Left lobe of liver (tissue), 2 donors: ENCODE measurements around the gene PEX11B. TPM values are rescaled to one million over a fixed set of nuclear protein-coding genes. Genes with fewer than 3 reads are reported as not detected.

Experiments used
- ATAC-seq: fragments of 200-7000 bp; cut with Tn5 transposase; one replicate; pipeline ENCODE4 v1.9.1; 2020; ENCODE audit warnings: mild to moderate bottlenecking, moderate library complexity
- DNase-seq: peaks from one replicate; pipeline ENCODE4 v3.0.0-alpha.2; 2020; ENCODE audit warnings: low spot score
- total RNA-seq: library from RNA; stranded (reverse); gene quantifications from one replicate; pipeline ENCODE4 v1.2.1, GENCODE V29; 2021
- donor health status: DM: no; HTN: no; CAD: no; lungs with moderate emphysema.
- donor health status: DM: no; HTN: yes; CAD: no.

Gene PEX11B
- 16.1 TPM for total RNA-seq

- ATAC-seq = peak; percentile 90
- DNase-seq = peak; percentile 90
These were observed at the start of gene PEX11B for GRCh38 chr1:145918144-145918991. Gene PEX11B, minus strand, starts transcription at chr1:145918717. Its CDS starts 29 bp downstream, at chr1:145918688.

- DNase-seq = peak; percentile 14
- ATAC-seq = no peak
These were observed 48.8 kb upstream of the PEX11B start for GRCh38 chr1:145967288-145967687.

- ATAC-seq (no peak), DNase-seq (no peak)
These were observed 46.7 kb upstream of the PEX11B start for GRCh38 chr1:145965119-145965744.

- DNase-seq = peak; percentile 97
- ATAC-seq = peak; percentile 82
These were observed 46.0 kb upstream of the PEX11B start, which contains the start of the genes ANKRD34A and POLR3GL for GRCh38 chr1:145964328-145965118. Gene ANKRD34A, minus strand, starts transcription at chr1:145964575. Its CDS starts 2,816 bp downstream, at chr1:145961759. Gene POLR3GL, plus strand, starts transcription at chr1:145964690. Its CDS starts 10,176 bp downstream, at chr1:145974866.

- ATAC-seq (no peak), DNase-seq (peak; percentile 32)
These were observed 44.9 kb upstream of the PEX11B start for GRCh38 chr1:145963265-145964019.

GRCh38 chr1:145962157-145963102 is 43.9 kb upstream of the PEX11B start:
- DNase-seq (peak; percentile 53), ATAC-seq (no peak)

GRCh38 chr1:145961425-145962156 is 43.1 kb upstream of the PEX11B start:
- no peak for ATAC-seq
- DNase-seq = peak; percentile 52

- ATAC-seq (no peak), DNase-seq (no peak)
These were observed 42.5 kb upstream of the PEX11B start for GRCh38 chr1:145961109-145961424.

- DNase-seq (peak; percentile 87), ATAC-seq (peak; percentile 66)
These were observed 42.1 kb upstream of the PEX11B start for GRCh38 chr1:145960468-145961108.

- DNase-seq = no peak
- no peak for ATAC-seq
These were observed 41.5 kb upstream of the PEX11B start for GRCh38 chr1:145959957-145960467.

- DNase-seq (peak; percentile 11), ATAC-seq (no peak)
These were observed 40.8 kb upstream of the PEX11B start for GRCh38 chr1:145959333-145959732.

GRCh38 chr1:145958734-145959133 is 40.2 kb upstream of the PEX11B start:
- DNase-seq = no peak
- no peak for ATAC-seq

- peak; percentile 98 for DNase-seq
These were observed 39.2 kb upstream of the PEX11B start, which contains the start of gene LIX1L for GRCh38 chr1:145957443-145958319. Gene LIX1L, minus strand, starts transcription at chr1:145958017. Its CDS starts 90 bp downstream, at chr1:145957927.

GRCh38 chr1:145956781-145957442 is 38.4 kb upstream of the PEX11B start:
- ATAC-seq = no peak
- DNase-seq = peak; percentile 63

More at GRCh38 chr1:145957443-145958319, 39.2 kb upstream of the PEX11B start, which contains the start of gene LIX1L:
- ATAC-seq = peak; percentile 84

- ATAC-seq = no peak
- DNase-seq = no peak
These were observed 37.8 kb upstream of the PEX11B start for GRCh38 chr1:145956361-145956760.

- no peak for DNase-seq
These were observed 36.9 kb upstream of the PEX11B start for GRCh38 chr1:145955436-145955835.

More at GRCh38 chr1:145955436-145955835, 36.9 kb upstream of the PEX11B start:
- ATAC-seq = no peak
